CD14-positive monocyte (primary cell): ENCODE data around the gene GSTM2. TPM values are rescaled to one million over a fixed set of nuclear protein-coding genes. Genes with fewer than 3 reads are reported as not detected.

Experiments used
- DNase-seq, 3 donors: peaks; one replicate each; pipeline ENCODE4 v3.0.0-alpha.2; 2011 to 2022
- H2AFZ ChIP-seq: 2 replicates; pipeline ENCODE4 v1.6.0; 2012; ENCODE audit warnings: mild to moderate bottlenecking, low read depth, low read length, inconsistent platforms; ENCODE audit not compliant: insufficient read depth, poor library complexity, severe bottlenecking
- H3K27ac ChIP-seq, 2 donors: 1 replicate in 1 of 2; 2 replicates in 1 of 2; pipeline ENCODE4 v1.5.1; 2012 to 2013; ENCODE audit warnings: low read length in 2 of 2, control low read depth in 1 of 2, inconsistent platforms in 1 of 2, low read depth in 1 of 2, mild to moderate bottlenecking in 1 of 2
- H3K27me3 ChIP-seq, 2 donors: one replicate each; pipeline versions ENCODE4 v1.6.0 to v1.6.1; 2011 to 2013; ENCODE audit warnings: low read length in 2 of 2; ENCODE audit not compliant: control insufficient read depth in 2 of 2, insufficient read depth in 2 of 2
- H3K36me3 ChIP-seq, 2 donors: replicated peaks in 1 of 2; 1 replicate in 1 of 2; 2 replicates in 1 of 2; pipeline versions ENCODE4 v1.5.1 to v1.6.1; 2012 to 2013; ENCODE audit warnings: low read length in 2 of 2, control low read depth in 1 of 2, inconsistent platforms in 1 of 2, mild to moderate bottlenecking in 1 of 2; ENCODE audit not compliant: insufficient read depth in 2 of 2, control insufficient read depth in 1 of 2
- H3K4me1 ChIP-seq, 2 donors: 1 replicate in 1 of 2; 2 replicates in 1 of 2; pipeline versions ENCODE4 v1.5.1 to v1.6.1; 2012 to 2013; ENCODE audit warnings: low read length in 2 of 2, control low read depth in 1 of 2, inconsistent platforms in 1 of 2, mild to moderate bottlenecking in 1 of 2, moderate library complexity in 1 of 2; ENCODE audit not compliant: insufficient read depth in 2 of 2, control insufficient read depth in 1 of 2
- H3K4me2 ChIP-seq: replicated peaks from 2 replicates; pipeline ENCODE3; 2012; ENCODE audit warnings: low read length, moderate library complexity, mild to moderate bottlenecking; ENCODE audit not compliant: poor library complexity, severe bottlenecking; ENCODE audit errors: extremely low read depth
- H3K4me3 ChIP-seq, 3 experiments: fragments of 200-600 bp in 1 of 3; sonication (generic) in 1 of 3; replicated peaks in 1 of 3; 1 replicate in 2 of 3; 2 replicates in 1 of 3; pipeline ENCODE4 v1.5.1; 2011 to 2013; ENCODE audit warnings: low read length in 3 of 3, mild to moderate bottlenecking in 3 of 3, control low read depth in 2 of 3, low read depth in 2 of 3, inconsistent platforms in 1 of 3, moderate library complexity in 1 of 3
- H3K79me2 ChIP-seq: 2 replicates; pipeline ENCODE4 v1.6.0; 2012; ENCODE audit warnings: mild to moderate bottlenecking, control low read depth, inconsistent platforms, low read length, moderate library complexity; ENCODE audit not compliant: insufficient read depth
- H3K9ac ChIP-seq: 2 replicates; pipeline ENCODE4 v1.6.0; 2017; ENCODE audit warnings: low read length, mild to moderate bottlenecking; ENCODE audit not compliant: insufficient read depth, poor library complexity, severe bottlenecking
- H3K9me3 ChIP-seq, 2 donors: replicated peaks in 1 of 2; 1 replicate in 1 of 2; 2 replicates in 1 of 2; pipeline versions ENCODE4 v1.5.1 to v1.6.1; 2012 to 2013; ENCODE audit warnings: low read length in 2 of 2, control low read depth in 1 of 2; ENCODE audit not compliant: control insufficient read depth in 1 of 2, insufficient read depth in 1 of 2
- H4K20me1 ChIP-seq: 2 replicates; pipeline ENCODE4 v1.6.0; 2012; ENCODE audit warnings: mild to moderate bottlenecking, low read length, control low read depth, moderate library complexity; ENCODE audit not compliant: insufficient read depth
- H3K27ac Mint-ChIP-seq, 7 donors: one replicate each; pipeline ENCODE4 v1.8.0; 2020; ENCODE audit warnings: mild to moderate bottlenecking in 7 of 7, mixed read lengths in 7 of 7, moderate library complexity in 6 of 7, inconsistent platforms in 2 of 7
- H3K27me3 Mint-ChIP-seq, 3 donors: one replicate each; pipeline ENCODE4 v1.8.0; 2021 to 2022; ENCODE audit warnings: low read depth in 3 of 3, mild to moderate bottlenecking in 3 of 3, mixed read lengths in 3 of 3, moderate library complexity in 3 of 3, inconsistent platforms in 1 of 3
- H3K36me3 Mint-ChIP-seq, 2 donors: one replicate each; pipeline ENCODE4 v1.8.0; 2020; ENCODE audit warnings: mixed read lengths in 2 of 2, inconsistent platforms in 1 of 2, mild to moderate bottlenecking in 1 of 2
- H3K4me1 Mint-ChIP-seq: one replicate; pipeline ENCODE4 v1.8.0; 2020; ENCODE audit warnings: mild to moderate bottlenecking, mixed read lengths
- H3K4me3 Mint-ChIP-seq, 2 donors: one replicate each; pipeline ENCODE4 v1.8.0; 2020; ENCODE audit warnings: mild to moderate bottlenecking in 2 of 2, mixed read lengths in 2 of 2, moderate library complexity in 1 of 2
- H3K9me3 Mint-ChIP-seq, 7 donors: one replicate each; pipeline ENCODE4 v1.8.0; 2020 to 2022; ENCODE audit warnings: mixed read lengths in 7 of 7, mild to moderate bottlenecking in 6 of 7, moderate library complexity in 6 of 7, inconsistent platforms in 2 of 7
- WGBS: methylation state at CpG from one replicate; pipeline ENCODE4 v1.1.5; 2013; ENCODE audit warnings: missing lambda C conversion rate; ENCODE audit not compliant: insufficient coverage; 5-methylcytosine and 5-hydroxymethylcytosine counted together
- intact Hi-C, 2 donors: fragments of 100-400 bp; cut with micrococcal nuclease; formaldehyde crosslinking; loops; one replicate each; pipeline versions ENCODE4 v1.15.0 to v1.15.1; 2023
- polyA plus RNA-seq, 3 donors: library from polyadenylated mRNA; depleted of rRNA in 1 of 3; unstranded in 2 of 3; stranded (reverse) in 1 of 3; fragments of 300-500 nt in 2 of 3; fragments of >200 nt in 1 of 3; fragmentation: Illumina TruSeq in 2 of 3; gene quantifications; 1 replicate in 2 of 3; 2 replicates in 1 of 3; pipeline ENCODE4 v1.2.3, GENCODE V29; 2012 to 2021
- TF ChIP-seq, protein P1 (sequence below): fragments of 200-600 bp; IDR thresholded peaks from one replicate; pipeline ENCODE4 v1.8.0; 2022; ENCODE audit warnings: antibody characterized with exemption, mild to moderate bottlenecking

Gene GSTM2
- polyA plus RNA-seq, 3 donors: 1.5 to 12.0 (median 6.3) TPM

DNA sequence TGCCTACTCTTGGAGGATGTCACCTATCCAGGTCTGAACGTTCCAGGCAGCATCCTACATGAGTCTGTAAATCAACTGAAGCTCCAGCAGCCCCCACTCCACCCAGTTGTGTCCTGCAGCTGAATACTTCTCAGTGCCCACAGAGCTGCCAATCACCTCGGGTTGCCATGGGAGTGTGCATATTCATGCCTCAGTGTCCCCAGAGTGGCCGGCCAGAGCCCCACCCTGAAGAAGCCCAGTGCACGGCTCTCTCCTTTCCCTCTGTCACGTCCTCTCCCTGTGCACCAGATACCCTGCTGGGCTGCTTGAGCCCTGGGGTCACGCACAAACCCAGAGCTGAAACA is 28.0 kb upstream of the GSTM2 start:
- no peaks in the 10 kb centered on the region for H3K36me3 ChIP-seq
- H3K9ac ChIP-seq: no peak overlapping the region
- no peaks in the 10 kb centered on the region for H4K20me1 ChIP-seq
- no peak for DNase-seq
- no peak overlapping the region for H3K27ac ChIP-seq
- H3K27me3 Mint-ChIP-seq: peaks cover 1 to 11% (median 3%) of the 10 kb centered on the region in 3 donors
- no peaks in the 10 kb centered on the region for H3K9me3 ChIP-seq
- no peak overlapping the region for H3K4me3 ChIP-seq
- 76% methylated on average over 3 of the region's 6 CpGs for WGBS
- peak overlapping the region; percentile 15 for H2AFZ ChIP-seq
- H3K79me2 ChIP-seq: no peaks in the 10 kb centered on the region
- H3K4me3 Mint-ChIP-seq: no peak overlapping the region
- no peak overlapping the region for H3K4me2 ChIP-seq
- peaks cover 14 to 25% of the 10 kb centered on the region in 2 donors for H3K4me1 ChIP-seq
- intact Hi-C loops: loop anchor here (5.0 to 10.0 kb wide), 3 partner anchors 43 to 372 kb away; partner anchors contain the start of gene AHCYL1 (in 1 of the 2)
- no peak overlapping the region for H3K27ac Mint-ChIP-seq
- TF ChIP-seq, protein P1, sequence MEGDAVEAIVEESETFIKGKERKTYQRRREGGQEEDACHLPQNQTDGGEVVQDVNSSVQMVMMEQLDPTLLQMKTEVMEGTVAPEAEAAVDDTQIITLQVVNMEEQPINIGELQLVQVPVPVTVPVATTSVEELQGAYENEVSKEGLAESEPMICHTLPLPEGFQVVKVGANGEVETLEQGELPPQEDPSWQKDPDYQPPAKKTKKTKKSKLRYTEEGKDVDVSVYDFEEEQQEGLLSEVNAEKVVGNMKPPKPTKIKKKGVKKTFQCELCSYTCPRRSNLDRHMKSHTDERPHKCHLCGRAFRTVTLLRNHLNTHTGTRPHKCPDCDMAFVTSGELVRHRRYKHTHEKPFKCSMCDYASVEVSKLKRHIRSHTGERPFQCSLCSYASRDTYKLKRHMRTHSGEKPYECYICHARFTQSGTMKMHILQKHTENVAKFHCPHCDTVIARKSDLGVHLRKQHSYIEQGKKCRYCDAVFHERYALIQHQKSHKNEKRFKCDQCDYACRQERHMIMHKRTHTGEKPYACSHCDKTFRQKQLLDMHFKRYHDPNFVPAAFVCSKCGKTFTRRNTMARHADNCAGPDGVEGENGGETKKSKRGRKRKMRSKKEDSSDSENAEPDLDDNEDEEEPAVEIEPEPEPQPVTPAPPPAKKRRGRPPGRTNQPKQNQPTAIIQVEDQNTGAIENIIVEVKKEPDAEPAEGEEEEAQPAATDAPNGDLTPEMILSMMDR: no peak
- no peaks in the 10 kb centered on the region for H3K9me3 Mint-ChIP-seq
- no peaks in the 10 kb centered on the region for H3K27me3 ChIP-seq
- peaks cover 0 to 2% of the 10 kb centered on the region in 2 donors for H3K36me3 Mint-ChIP-seq
- peaks cover 27% of the 10 kb centered on the region for H3K4me1 Mint-ChIP-seq

DNA sequence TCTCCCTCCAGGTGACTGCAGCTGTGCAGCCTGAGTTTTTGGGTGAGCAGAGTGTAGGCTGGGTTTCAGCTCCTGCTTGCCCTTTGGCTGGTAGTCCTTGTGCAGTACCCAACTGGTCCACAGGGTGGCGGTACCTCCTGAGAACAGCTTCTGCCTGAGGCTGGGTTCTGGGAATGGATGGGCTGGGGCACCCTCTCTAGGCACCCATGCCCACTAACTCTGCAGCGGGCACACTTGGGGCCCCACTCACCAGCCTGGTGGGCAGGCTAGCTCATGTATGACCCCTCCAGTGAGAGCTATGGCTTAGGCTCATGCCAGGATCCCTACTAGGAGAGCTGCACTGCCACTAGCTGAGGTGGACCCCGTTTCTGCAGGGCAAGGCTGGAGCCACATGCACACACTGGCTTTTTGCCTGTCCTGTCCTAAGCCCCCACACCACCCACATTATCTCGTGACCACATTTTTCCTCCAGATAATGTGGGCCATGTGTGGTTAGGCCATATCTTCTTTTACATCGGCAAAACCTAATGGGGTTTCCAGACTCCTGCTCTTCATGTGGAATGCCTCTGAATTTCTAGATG is 27.5 kb upstream of the GSTM2 start:
- peaks cover 1 to 11% (median 3%) of the 10 kb centered on the region in 3 donors for H3K27me3 Mint-ChIP-seq
- no peak overlapping the region for H3K4me3 Mint-ChIP-seq
- Histone ChIP-seq H2AFZ (peak overlapping the region; percentile 15), H3K36me3 (no peaks in the 10 kb centered on the region), H3K27me3 (no peaks in the 10 kb centered on the region), H3K9ac (no peak overlapping the region), H3K9me3 (no peaks in the 10 kb centered on the region), H3K4me2 (no peak overlapping the region), H3K4me1 (peaks cover 14 to 22% of the 10 kb centered on the region in 2 donors), H3K79me2 (no peaks in the 10 kb centered on the region), H4K20me1 (no peaks in the 10 kb centered on the region), H3K4me3 (no peak overlapping the region), H3K27ac (no peak overlapping the region)
- H3K9me3 Mint-ChIP-seq: no peaks in the 10 kb centered on the region
- H3K36me3 Mint-ChIP-seq: peaks cover 0 to 2% of the 10 kb centered on the region in 2 donors
- peaks cover 26% of the 10 kb centered on the region for H3K4me1 Mint-ChIP-seq
- peak overlapping the region in 1 of 7 donors; percentile 73 for H3K27ac Mint-ChIP-seq
- 14% methylated on average over 4 of the region's 5 CpGs for WGBS
- DNase-seq: peak; percentile 66 to 78 (median 75)
- intact Hi-C loops: loop anchor here (5.0 to 10.0 kb wide), 2 partner anchors 344 to 372 kb away; partner anchors contain the start of gene AHCYL1 (in 1 of the 2)
- TF ChIP-seq, protein P1: peak; percentile 98
